ENCODE results near the gene ASS1. TPM values are rescaled to one million over a fixed set of nuclear protein-coding genes. Genes with fewer than 3 reads are reported as not detected.

ASS1 gene
- total RNA-seq, 1 donor from 2014 or later: 73.1 TPM

DNA sequence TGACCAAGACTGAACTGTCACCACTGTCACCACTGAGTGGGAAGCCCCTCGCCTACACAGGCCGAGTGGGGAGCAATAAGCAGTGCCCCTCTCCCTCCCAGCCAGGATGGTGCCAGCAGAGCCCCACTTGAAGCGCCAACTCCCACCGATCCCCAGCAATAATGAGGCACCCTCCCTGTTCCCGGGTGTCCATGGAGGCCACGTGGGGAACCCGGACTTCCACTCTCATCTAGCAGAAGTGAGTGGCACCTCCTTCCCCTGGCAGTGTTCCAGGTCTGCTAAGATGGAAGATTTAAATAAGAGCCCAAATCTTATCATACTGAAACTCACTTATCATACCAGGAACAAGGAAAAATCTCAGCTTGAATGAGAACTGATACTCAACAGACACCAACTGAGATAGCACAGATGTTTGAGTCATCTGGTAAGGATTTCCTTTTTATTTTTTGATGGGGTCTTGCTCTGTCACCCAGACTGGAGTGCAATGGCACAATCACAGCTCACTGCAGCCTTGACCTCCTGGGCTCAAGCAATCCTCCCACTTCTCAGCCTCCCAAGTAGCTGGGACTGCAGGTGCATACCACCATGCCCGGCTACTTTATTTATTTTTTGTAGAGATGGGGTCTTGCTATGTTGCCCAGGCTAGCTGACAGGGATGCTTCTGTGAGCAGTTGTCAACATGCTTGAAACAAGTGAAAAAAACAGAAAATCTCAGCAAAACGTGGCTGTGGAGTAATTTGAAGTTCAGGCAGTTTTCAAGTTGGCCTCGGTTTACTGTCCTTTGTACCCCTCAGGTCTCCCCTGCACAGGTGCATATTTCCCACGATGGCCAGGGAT, 29.6 kb upstream of the ASS1 start:
- DNase-seq (ENCODE audit: low spot score) (no peak), ATAC-seq (no peak)
- intact Hi-C loops (cut with DNase I): no loop called here

DNA sequence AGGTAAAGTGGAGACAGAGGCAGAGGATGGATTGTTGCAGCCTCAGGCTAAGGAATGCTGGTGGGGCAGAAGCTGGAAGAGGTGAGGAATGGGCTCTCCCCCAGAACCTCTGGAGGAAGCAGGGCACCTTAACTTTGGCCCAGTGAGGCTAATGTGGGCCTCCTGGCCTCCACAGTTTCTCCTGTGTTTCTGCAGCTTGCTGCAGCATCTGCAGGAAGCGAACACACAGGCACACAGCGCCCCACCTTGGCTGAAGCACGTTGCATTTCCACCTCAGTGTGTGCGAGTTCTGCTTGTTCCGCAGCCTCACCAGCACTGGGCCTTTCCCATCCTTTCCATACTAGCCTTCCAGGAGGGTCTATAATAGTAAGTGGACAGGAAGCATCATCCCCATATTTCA, 27.2 kb upstream of the ASS1 start:
- intact Hi-C loops (cut with DNase I): no loop called here
- ATAC-seq (no peak), DNase-seq (ENCODE audit: low spot score) (no peak)

DNA sequence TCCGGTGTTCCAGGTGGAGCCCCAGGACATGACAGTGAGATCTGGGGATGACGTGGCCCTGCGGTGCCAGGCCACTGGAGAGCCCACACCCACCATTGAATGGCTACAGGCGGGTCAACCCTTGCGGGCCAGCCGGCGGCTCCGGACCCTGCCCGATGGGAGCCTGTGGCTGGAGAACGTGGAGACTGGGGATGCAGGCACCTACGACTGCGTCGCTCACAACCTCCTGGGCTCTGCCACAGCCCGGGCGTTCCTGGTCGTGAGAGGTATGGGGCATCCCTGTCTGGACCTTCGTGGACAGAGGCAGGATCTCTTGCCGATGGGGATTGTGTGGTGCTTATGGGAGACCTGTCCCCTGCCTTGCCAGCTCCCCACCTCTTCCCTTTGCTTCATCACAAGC, 26.0 kb upstream of the ASS1 start:
- no peak for DNase-seq (ENCODE audit: low spot score)

DNA sequence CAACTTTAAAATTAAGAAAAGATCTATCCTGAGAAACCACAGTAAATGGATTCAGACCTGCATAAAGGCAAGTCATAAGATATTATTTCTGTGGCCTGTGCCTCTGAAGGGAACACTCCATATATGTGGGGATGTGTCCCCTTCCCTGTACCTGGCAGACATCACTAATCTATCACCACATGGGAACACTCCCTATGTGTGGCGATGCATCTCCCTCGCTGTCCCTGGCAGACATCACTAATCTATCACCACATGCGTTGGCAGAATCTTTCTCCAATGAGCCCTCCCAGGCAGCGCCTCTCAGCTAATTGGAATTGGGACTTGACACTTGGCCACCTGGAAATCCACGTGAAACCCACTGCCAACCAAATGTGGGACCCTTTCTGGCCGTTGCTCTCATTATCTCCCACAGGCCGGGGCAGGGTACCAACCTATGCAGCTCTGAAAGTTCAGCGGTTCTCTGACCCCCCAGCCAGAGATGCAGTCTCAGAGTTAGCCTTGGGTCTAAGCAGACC, 25.2 kb upstream of the ASS1 start:
- ATAC-seq: no peak
- DNase-seq (ENCODE audit: low spot score): no peak
- intact Hi-C loops (cut with DNase I): no loop called here

More for the DNA sequence above, 26.0 kb upstream of the ASS1 start:
- intact Hi-C loops (cut with DNase I): no loop called here
- ATAC-seq: no peak

DNA sequence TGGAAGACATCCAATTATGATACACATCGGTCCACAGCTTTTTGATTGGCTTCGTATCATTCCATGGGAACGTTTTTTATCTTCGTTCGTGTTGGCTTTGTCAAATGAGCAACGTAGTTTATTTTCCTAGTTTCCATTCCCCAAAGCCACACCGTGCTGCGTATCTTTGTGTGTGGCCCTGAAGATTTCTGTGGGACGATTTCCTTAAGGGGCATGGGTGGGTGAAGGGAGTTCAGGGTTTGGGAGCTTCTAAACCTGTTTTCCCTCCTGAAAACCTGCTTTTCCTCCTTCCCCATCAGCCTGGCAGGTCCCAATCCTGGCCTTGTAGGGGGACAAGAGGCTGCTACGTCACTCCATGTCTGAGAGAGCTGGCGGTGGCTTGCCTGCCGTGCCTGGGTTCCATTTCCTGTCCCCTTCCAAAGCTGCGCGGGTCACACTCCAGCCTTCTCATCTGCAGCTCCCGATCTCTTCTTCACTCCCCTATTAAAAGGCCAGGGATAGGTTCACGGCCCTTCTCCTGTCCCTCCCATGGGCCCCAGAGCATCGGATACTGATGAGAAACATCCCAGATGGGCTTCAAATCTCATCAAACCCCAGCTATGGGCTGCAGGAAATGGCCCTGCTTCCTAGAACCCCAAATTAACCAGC, 23.5 kb upstream of the ASS1 start:
- DNase-seq (ENCODE audit: low spot score) (no peak), ATAC-seq (no peak)
- intact Hi-C loops (cut with DNase I): no loop called here

DNA sequence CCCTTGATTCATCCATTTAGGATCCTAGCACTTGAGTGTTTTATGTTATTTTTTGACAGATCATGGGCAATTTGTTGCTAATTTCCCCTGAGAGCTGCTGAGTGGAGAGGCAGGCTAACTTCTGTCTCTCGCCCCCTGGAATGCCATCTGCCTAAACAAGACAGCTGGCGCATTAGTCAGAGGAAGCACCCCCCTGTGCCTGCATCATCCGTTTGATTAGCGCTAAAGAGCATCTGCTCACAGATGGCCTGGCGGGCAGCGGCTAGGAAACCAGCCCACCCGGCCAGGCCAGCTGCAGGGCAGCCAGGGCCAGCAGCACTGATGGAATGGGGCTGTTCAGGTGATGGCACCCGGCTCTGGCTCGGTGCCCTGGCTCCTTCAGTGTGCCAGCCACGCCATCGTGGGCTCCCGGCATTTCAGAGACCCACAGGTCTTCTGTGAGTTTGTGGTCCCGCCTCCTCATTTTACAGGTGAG, 22.9 kb upstream of the ASS1 start:
- no peak for DNase-seq (ENCODE audit: low spot score)
- ATAC-seq: no peak
- intact Hi-C loops (cut with DNase I): no loop called here

DNA sequence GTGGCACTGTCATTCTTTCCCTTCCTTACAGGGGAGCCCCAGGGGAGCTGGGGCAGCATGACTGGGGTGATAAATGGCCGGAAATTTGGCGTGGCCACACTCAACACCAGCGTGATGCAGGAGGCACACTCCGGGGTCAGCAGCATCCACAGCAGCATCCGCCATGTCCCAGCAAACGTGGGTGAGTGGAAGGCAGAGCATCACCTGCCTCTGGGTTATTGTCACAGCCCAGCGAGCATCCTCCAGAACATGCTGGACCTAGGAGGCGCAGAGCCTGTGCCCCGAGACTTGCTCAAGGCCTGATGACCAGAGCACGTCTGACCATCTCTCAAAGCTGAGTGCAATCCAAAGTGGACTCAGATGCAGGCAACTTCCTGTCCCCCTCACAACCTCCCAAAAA, 22.2 kb upstream of the ASS1 start:
- no peak for ATAC-seq
- intact Hi-C loops (cut with DNase I): no loop called here
- no peak for DNase-seq (ENCODE audit: low spot score)

DNA sequence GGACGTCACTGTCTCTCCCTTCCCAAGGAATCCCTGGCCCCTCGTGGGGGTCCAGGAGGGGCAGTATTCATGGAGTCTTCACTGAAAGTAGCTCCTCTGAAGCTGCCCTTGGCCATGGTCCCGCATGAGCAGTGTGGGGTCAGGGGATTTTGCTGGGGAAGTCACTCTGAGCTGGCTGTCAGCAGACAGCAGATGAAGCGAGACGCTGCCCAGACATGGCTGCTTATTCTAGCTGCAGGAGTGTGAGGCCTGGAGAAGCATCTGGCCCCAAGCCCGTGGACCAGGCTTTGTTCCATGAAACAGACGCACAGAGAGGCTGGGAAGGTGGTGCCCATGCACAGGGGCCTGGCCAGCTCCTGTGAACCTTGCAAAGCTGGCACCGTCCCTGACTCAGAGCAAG, 21.5 kb upstream of the ASS1 start:
- ATAC-seq (no peak), DNase-seq (ENCODE audit: low spot score) (no peak)
- intact Hi-C loops (cut with DNase I): no loop called here

DNA sequence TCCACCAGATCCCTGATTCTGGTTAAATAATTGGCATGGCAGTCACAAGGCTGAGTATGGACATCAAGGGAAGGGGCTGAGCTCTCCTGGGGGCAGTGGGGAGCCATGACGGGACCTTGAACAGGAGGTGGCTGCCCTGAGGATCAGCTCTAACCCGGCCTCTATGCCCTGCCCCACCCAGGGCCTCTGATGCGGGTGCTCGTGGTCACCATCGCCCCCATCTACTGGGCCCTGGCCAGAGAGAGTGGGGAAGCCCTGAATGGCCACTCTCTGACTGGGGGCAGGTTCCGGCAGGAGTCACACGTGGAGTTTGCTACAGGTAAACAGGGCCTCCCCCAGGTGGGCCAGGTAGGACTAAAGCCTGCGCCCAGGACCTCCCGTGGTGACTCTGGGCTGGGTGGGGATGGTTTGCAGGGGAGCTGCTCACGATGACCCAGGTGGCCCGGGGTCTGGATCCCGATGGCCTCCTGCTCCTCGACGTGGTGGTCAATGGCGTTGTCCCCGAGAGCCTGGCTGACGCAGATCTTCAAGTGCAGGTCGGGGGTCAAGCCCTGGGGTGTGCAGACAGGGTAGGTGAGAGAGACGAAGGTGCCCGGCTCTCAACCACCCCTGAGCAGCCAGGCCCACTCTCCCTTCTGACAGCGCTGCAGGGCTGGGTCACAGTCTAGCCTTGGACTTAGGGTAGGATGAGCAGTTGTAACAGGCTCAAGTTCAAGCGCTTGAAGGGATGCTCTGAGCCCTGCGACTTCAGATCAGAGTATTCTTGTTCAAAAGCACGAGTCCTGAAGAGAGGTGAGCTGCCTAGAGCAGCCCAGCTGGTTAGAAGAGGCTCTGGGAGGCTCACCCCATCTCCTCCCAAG, 19.9 kb upstream of the ASS1 start:
- ATAC-seq (no peak), DNase-seq (ENCODE audit: low spot score) (no peak)
- intact Hi-C loops (cut with DNase I): no loop called here

DNA sequence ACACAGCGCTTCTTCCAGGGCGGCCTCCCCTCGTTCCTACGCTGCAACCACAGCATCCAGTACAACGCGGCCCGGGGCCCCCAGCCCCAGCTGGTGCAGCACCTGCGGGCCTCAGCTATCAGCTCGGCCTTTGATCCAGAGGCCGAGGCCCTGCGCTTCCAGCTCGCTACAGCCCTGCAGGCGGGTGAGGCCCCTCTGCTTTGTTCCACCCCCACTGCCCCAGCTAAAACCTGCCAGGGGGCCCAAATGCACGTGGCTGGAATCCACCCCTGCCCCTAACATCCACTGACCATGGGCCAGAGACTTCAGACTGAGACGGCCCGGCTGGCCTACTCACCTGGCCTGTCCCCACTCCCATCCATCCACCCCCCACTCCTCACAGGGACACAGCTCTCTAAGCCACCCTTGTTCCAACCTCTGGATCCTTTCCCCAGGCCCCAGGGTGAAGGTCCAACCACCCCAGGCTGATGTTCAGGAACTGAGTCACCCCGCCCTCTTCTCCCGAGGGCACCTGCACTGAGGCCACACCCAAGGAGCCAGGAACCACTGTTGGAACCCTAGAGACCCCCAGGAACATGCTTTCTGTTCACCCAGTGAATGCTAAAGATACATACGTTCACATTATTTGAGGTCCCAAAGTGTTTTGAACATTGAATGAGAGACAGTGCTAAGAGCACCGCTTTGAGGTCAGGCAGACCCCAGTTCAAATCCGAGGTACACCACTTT, 18.9 kb upstream of the ASS1 start:
- DNase-seq (ENCODE audit: low spot score) (peak; percentile 47), ATAC-seq (no peak)
- intact Hi-C loops (cut with DNase I): no loop called here

DNA sequence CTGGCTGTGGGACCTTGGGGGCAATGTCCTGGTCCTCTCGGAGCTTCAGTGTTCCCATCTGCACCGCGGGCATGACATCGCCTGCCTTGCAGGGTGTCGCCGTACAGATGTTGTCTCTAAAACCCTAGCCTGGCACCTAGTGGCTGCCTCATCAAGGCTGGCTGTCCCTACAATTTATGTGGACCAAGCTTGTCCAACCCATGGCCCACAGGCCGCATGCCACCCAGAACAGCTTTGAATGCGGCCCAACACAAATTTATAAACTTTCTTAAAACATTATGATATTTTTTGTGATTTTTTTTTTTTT, 18.3 kb upstream of the ASS1 start:
- intact Hi-C loops (cut with DNase I): no loop called here
- no peak for ATAC-seq
- DNase-seq (ENCODE audit: low spot score): no peak

DNA sequence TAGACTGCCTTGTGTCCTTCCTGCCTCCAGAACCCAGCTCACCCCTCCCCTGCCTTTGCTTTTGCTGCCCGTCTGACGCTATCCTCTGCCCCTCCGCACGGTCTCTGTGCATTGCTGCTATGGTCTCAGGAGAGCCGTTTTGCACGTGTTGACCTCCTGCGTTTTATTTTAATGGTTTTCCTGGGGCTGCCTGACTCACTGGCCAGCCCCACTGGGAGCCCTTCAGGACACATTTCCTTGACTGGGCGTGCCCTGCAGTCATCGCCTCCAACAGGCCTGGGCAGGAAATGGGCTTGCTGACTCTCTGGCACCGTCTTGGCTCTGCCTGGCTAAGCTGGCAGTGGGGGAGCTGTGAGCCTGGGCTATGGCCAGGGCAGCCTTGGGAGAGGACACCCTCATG, 17.9 kb upstream of the ASS1 start:
- intact Hi-C loops (cut with DNase I): no loop called here
- DNase-seq (ENCODE audit: low spot score) (peak; percentile 57), ATAC-seq (peak; percentile 35)

DNA sequence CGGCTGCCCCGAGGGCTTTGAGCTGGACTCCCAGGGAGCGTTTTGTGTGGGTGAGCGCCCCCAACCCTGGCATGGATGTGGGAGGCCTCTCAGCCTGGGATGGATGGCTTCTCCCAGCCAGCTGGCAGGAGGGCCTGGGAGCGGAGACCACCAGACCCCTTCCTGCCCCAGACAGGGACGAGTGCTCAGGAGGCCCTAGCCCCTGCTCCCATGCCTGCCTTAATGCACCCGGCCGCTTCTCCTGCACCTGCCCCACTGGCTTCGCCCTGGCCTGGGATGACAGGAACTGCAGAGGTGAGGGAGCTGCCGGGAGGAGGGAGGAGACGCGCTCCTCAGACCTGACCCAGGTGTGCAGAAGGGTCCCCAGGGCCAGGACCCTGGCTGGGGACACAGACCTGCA, 17.4 kb upstream of the ASS1 start:
- intact Hi-C loops (cut with DNase I): no loop called here
- DNase-seq (ENCODE audit: low spot score) (peak; percentile 47), ATAC-seq (no peak)

DNA sequence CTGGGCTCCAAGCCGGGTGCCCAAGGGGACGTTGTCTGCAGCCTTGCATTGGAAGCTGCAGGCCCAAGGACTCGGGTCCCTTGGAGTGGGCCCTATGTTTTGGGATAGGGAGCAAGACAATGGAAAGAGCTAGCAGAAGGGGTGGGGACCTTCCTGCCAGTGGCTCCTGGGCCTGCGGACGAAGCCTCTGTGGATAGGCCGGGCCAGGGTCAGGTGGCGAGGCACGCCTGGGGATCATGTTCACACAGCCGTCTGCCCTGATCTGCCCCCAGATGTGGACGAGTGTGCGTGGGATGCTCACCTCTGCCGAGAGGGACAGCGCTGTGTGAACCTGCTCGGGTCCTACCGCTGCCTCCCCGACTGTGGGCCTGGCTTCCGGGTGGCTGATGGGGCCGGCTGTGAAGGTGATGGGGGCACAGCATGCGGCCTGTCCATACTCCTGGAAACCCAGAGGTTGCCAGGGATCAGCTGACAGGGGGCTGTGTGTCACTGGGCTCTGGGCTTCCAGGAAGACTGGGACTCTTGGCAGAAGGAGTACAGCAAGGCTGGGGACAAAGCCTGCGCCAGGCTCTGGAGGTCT, 16.6 kb upstream of the ASS1 start:
- intact Hi-C loops (cut with DNase I): no loop called here
- ATAC-seq: no peak
- DNase-seq (ENCODE audit: low spot score): no peak

DNA sequence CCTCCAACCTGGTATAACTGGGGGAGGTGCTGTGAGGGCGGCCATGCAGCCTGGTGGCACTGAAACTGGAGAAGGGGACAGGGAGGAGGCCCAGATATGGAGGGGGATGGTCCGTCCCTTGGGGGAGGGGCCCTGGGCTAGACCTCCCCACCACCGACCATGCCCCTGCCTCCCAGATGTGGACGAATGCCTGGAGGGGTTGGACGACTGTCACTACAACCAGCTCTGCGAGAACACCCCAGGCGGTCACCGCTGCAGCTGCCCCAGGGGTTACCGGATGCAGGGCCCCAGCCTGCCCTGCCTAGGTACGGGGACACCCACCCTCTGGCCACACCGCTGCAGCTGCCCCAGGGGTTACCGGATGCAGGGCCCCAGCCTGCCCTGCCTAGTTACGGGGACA, 15.4 kb upstream of the ASS1 start:
- no peak for ATAC-seq
- intact Hi-C loops (cut with DNase I): no loop called here
- no peak for DNase-seq (ENCODE audit: low spot score)

DNA sequence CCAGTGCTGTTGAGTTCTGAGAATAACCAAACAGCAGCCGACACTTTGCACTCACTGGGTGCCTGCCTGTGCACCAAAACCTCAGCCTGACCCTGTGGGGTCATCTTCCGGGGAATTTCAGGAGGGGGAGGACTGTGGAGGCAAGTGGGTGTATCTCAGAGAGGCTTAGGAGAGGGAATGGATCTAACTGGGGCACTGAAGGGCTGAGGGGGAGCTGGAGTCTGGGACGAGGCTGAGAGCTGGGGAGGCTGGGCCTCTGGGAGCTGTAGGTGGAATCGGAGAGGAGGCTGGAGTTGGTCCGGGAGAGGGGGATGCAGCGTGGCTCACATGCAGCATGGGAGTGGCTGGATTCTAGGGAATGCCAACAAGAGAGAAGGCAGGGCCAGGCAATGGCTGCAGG, 14.9 kb upstream of the ASS1 start:
- intact Hi-C loops (cut with DNase I): no loop called here
- DNase-seq (ENCODE audit: low spot score) (no peak), ATAC-seq (no peak)

DNA sequence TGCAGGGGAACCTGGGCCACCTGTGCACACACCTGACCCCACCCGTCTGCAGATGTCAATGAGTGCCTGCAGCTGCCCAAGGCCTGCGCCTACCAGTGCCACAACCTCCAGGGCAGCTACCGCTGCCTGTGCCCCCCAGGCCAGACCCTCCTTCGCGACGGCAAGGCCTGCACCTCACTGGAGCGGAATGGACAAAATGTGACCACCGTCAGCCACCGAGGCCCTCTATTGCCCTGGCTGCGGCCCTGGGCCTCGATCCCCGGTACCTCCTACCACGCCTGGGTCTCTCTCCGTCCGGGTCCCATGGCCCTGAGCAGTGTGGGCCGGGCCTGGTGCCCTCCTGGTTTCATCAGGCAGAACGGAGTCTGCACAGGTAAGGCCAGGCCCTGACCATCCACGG, 14.5 kb upstream of the ASS1 start:
- ATAC-seq (no peak), DNase-seq (ENCODE audit: low spot score) (no peak)
- intact Hi-C loops (cut with DNase I): no loop called here

DNA sequence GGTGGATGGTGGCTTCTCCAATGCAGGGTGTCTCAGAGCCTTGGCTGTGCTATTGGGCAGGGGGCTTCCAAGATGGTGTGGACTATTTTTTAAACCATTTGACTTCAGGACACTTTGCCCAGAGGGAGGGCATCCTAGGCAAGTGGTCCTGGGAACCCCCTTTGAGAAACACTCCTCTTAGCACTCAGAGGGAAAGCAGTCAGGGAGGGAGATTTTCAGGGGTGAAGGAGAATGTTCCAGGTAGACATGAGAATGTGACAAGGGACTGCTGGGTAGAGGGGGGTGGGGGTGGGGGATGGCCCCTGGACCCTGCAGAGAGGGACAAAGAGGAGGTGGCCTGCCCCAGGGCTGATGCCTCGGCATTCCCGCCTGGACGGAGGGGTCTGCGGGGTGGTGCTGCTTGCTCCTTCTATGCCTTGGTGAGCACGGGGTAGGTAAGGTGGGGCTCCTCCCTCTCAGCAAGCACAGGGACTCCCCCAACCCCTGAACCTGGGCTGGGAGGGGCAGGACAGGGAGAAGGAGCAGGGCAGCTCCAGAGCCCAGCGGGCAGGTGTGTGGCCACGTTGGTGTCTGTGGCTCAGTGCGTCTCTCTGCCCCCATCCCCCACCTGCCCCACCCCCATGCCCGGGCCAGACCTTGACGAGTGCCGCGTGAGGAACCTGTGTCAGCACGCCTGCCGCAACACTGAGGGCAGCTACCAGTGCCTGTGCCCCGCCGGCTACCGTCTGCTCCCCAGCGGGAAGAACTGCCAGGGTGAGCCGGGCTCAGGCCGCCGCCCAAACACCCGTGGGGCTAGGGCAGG, 13.8 kb upstream of the ASS1 start:
- intact Hi-C loops (cut with DNase I): no loop called here
- DNase-seq (ENCODE audit: low spot score): no peak
- ATAC-seq: no peak
